Nephron (organoid): Measurements from ENCODE around the gene CFAP46.

ENCODE experiments used
- H3K27ac Mint-ChIP-seq, 3 experiments: 2 replicates each; pipeline ENCODE4 v1.8.0; 2020; ENCODE audit warnings: mixed read lengths in 3 of 3, mild to moderate bottlenecking in 2 of 3, moderate library complexity in 1 of 3
- H3K27me3 Mint-ChIP-seq: 2 replicates; pipeline ENCODE4 v1.8.0; 2021; ENCODE audit warnings: low read depth, mild to moderate bottlenecking, moderate library complexity, mixed read lengths
- H3K36me3 Mint-ChIP-seq: 2 replicates; pipeline ENCODE4 v1.8.0; 2020; ENCODE audit warnings: low read depth, mixed read lengths
- H3K4me1 Mint-ChIP-seq: 2 replicates; pipeline ENCODE4 v1.8.0; 2020; ENCODE audit warnings: mixed read lengths
- H3K4me3 Mint-ChIP-seq, 3 experiments: 2 replicates each; pipeline ENCODE4 v1.8.0; 2020; ENCODE audit warnings: mild to moderate bottlenecking in 3 of 3, mixed read lengths in 3 of 3, moderate library complexity in 2 of 3
- H3K9me3 Mint-ChIP-seq: 2 replicates; pipeline ENCODE4 v1.8.0; 2020; ENCODE audit warnings: mixed read lengths
- TF ChIP-seq, protein P1 (sequence below), 3 experiments: fragments of 200-600 bp; sonication (generic); IDR thresholded peaks; one replicate each; pipeline ENCODE4 v1.5.0; 2021; ENCODE audit warnings: antibody characterized with exemption in 3 of 3; ENCODE audit not compliant: unreplicated experiment in 3 of 3

The CFAP46 gene

DNA sequence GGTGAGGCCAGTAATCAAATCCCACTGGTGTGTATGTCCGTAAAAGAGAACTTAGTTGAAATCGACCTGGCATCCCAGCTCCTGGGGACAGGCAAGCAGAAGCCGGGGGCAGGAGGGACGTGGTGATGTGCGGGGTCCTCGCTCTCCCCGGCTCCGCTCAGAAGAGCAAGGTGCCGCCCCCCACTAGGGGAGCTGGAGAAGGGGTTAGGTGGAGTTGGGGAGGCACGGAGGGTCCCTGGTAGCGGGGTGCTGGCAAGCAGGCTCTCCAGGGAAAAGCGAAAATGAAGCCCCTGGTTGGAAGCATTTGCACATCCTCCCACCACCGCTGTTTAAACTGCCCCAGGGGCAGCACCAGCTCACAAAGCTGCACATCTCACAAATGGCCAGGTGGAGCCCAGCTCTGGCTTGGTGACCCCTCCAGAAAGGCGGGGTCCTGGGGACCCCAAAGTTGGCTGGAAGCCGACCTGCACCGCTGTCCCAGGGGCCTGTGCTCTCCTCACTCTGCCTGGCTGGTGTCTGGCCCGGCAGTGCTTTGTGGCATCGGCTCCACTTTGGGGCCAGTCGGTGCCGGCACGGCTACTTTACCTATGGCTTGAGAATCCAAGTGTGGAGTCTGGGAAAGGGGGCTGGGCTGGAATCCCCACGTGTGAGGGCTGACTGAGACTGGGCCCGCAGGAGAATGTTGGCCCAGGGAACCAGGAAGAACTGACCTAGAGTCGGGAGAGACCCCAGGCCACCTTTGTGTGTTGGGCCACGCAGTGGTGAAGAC lies 2.9 kb upstream of the CFAP46 start:
- H3K9me3 Mint-ChIP-seq, result no peaks in the 10 kb centered on the region
- TF ChIP-seq, protein P1, sequence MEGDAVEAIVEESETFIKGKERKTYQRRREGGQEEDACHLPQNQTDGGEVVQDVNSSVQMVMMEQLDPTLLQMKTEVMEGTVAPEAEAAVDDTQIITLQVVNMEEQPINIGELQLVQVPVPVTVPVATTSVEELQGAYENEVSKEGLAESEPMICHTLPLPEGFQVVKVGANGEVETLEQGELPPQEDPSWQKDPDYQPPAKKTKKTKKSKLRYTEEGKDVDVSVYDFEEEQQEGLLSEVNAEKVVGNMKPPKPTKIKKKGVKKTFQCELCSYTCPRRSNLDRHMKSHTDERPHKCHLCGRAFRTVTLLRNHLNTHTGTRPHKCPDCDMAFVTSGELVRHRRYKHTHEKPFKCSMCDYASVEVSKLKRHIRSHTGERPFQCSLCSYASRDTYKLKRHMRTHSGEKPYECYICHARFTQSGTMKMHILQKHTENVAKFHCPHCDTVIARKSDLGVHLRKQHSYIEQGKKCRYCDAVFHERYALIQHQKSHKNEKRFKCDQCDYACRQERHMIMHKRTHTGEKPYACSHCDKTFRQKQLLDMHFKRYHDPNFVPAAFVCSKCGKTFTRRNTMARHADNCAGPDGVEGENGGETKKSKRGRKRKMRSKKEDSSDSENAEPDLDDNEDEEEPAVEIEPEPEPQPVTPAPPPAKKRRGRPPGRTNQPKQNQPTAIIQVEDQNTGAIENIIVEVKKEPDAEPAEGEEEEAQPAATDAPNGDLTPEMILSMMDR (IDR thresholded peaks at IDR 0.05; ENCODE audit: unreplicated experiment in 3 of 3), result no peak
- peaks cover 5% of the 10 kb centered on the region for H3K4me1 Mint-ChIP-seq
- no peaks in the 10 kb centered on the region for H3K36me3 Mint-ChIP-seq
- H3K27ac Mint-ChIP-seq, result no peak overlapping the region
- H3K27me3 Mint-ChIP-seq, result peaks cover 33% of the 10 kb centered on the region
- H3K4me3 Mint-ChIP-seq, result no peak overlapping the region

DNA sequence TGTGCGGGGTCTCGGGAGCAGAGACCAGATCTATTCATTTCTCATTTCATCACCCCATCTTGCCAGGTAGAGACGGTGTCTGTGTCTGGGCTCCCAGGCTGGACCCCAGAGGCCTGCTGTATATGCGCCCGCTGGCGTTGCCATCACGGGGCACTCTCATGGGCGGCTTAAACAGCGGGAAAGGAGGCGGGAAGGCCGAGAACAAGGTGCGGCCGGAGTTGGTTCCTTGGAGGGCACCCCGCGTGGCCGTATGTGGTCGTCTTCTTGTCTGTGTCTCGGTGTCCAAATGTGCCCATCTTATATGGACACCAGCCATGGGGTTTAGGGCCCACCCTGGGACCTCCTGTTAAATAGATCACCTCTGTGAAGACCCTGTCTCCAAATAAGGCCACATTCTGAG lies 2.1 kb upstream of the CFAP46 start:
- Mint-ChIP-seq H3K27ac (no peak overlapping the region), H3K27me3 (peaks cover 30% of the 10 kb centered on the region), H3K4me3 (peak overlapping the region; percentile 36 to 45 (median 40)), H3K9me3 (no peaks in the 10 kb centered on the region), H3K36me3 (no peaks in the 10 kb centered on the region), H3K4me1 (peaks cover 5% of the 10 kb centered on the region)
- TF ChIP-seq, protein P1 (IDR thresholded peaks at IDR 0.05; ENCODE audit: unreplicated experiment in 3 of 3), result no peak

DNA sequence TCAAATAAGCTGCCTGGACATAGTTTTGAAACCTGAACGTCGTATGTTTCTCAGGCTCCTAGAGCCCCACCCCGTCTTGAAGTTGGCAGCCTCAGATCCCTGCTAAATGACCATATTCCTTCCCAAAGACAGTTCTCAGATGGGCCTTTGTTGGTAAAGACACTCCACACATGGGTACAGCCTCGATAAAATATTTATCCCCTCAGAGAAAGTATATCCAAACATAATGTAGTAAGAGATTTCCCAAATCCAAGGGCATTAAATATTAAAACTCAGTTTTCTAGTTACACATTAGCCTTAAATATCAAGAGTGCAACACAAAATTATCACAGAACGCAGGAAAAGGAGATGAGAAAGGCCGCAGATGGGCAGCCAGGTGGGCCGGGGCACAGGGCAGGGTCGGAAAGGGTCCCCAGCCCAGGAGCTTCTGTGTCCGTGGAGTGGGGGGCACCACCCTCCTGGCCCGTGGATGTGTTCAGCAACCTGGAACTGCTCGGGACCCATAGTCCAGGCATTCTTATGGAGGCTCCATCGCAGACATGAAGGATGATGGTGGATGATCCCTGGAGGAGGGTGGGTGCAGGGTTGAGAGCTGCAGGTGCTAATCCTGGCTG lies 1.5 kb upstream of the CFAP46 start:
- H3K27ac Mint-ChIP-seq, result no peak overlapping the region
- H3K36me3 Mint-ChIP-seq, result no peaks in the 10 kb centered on the region

DNA sequence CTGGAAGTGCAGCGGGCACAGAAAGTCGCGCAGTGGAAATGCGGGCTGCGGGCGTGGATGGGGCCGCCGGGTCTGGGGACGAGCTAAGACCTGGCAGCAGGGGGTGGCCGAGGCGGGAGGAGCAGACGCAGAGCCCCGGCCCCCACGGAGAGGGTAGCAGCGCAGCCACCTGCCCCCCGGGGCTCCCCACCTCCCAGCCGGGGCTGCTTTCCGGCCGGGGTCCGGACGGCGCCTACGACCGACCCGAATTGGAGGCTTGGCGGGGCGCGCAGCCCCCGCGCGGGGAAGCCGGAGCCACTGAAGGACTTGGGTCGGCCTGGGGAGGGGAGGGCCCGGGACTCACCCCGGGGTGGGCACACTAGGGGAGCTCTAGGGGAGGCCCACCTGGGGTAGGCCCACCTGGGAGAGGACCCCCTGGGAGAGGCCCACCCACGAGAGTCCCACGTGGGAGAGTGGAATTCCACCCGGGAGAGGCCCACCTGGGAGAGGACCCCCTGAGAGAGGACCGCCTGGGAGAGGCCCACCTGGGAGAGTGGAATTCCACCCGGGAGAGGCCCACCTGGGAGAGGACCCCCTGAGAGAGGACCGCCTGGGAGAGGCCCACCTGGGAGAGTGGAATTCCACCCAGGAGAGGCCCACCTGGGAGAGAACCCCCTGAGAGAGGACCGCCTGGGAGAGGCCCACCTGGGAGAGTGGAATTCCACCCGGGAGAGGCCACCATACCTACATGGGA lies 854 bp upstream of the CFAP46 start:
- no peaks in the 10 kb centered on the region for H3K36me3 Mint-ChIP-seq
- H3K27ac Mint-ChIP-seq, result peak overlapping the region in 2 of 3 experiments; percentile 4 to 50
- H3K27me3 Mint-ChIP-seq, result peaks cover 27% of the 10 kb centered on the region
- TF ChIP-seq, protein P1 (IDR thresholded peaks at IDR 0.05; ENCODE audit: unreplicated experiment in 3 of 3), result no peak
- H3K9me3 Mint-ChIP-seq, result no peaks in the 10 kb centered on the region
- H3K4me1 Mint-ChIP-seq, result peaks cover 5% of the 10 kb centered on the region
- peak overlapping the region; percentile 82 to 92 (median 84) for H3K4me3 Mint-ChIP-seq

More for the DNA sequence above, 1.5 kb upstream of the CFAP46 start:
- TF ChIP-seq, protein P1 (IDR thresholded peaks at IDR 0.05; ENCODE audit: unreplicated experiment in 3 of 3), result no peak
- Mint-ChIP-seq H3K9me3 (no peaks in the 10 kb centered on the region), H3K27me3 (peaks cover 27% of the 10 kb centered on the region), H3K4me1 (peaks cover 5% of the 10 kb centered on the region), H3K4me3 (peak overlapping the region; percentile 41 to 66 (median 59))

DNA sequence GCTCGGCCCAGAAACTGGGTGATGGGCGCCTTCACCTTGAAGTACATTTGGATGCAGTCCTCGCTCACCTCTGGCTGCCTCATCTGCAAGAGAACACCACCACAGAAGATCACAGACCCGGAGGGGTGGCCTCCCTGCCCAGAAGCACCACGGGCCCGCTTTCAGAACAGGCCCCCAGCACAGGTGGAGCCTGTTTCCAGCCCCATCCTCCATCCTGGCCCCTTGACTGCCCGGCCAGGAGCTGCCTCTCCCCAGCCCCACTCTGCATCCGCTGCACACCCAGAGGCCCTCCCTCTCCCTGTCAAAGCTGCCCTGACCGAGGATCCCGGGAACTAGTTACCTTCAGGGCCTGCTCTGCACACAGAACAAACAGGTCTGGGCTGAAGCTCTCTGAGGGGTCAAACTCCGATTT lies 724 bp downstream of the CFAP46 start:
- H3K4me1 Mint-ChIP-seq, result peaks cover 5% of the 10 kb centered on the region
- TF ChIP-seq, protein P1 (IDR thresholded peaks at IDR 0.05; ENCODE audit: unreplicated experiment in 3 of 3), result no peak
- H3K4me3 Mint-ChIP-seq, result peak overlapping the region; percentile 79 to 87 (median 81)
- peaks cover 22% of the 10 kb centered on the region for H3K27me3 Mint-ChIP-seq
- no peaks in the 10 kb centered on the region for H3K36me3 Mint-ChIP-seq
- H3K27ac Mint-ChIP-seq, result no peak overlapping the region
- H3K9me3 Mint-ChIP-seq, result no peaks in the 10 kb centered on the region
